Natural killer cell (primary cell): ENCODE data around the gene RD3L. TPM values are rescaled to one million over a fixed set of nuclear protein-coding genes. Genes with fewer than 3 reads are reported as not detected.

Experiments used
- ATAC-seq, 3 donors: fragments of 150-1000 bp in 2 of 3; fragments of 200-7000 bp in 1 of 3; cut with Tn5 transposase; 1 replicate in 1 of 3; 2 replicates in 2 of 3; pipeline ENCODE4 v1.10.0; 2021; ENCODE audit warnings: mild to moderate bottlenecking in 2 of 3, moderate library complexity in 2 of 3
- DNase-seq, 2 donors: peaks; one replicate each; pipeline versions ENCODE4 v3.0.0 to v3.0.0-alpha.2; 2013 to 2021; ENCODE audit warnings: mixed read lengths in 1 of 2
- H3K27ac ChIP-seq: one replicate; pipeline ENCODE4 v1.5.1; 2013; ENCODE audit warnings: mild to moderate bottlenecking, low read length
- H3K27me3 ChIP-seq: one replicate; pipeline ENCODE4 v1.6.1; 2013; ENCODE audit warnings: low read length; ENCODE audit not compliant: control insufficient read depth, insufficient read depth
- H3K36me3 ChIP-seq: one replicate; pipeline ENCODE4 v1.6.1; 2013; ENCODE audit warnings: low read length; ENCODE audit not compliant: control insufficient read depth, insufficient read depth
- H3K4me1 ChIP-seq: one replicate; pipeline ENCODE4 v1.6.1; 2013; ENCODE audit warnings: low read length; ENCODE audit not compliant: control insufficient read depth, insufficient read depth
- H3K4me3 ChIP-seq: one replicate; pipeline ENCODE4 v1.5.1; 2013; ENCODE audit warnings: low read length
- H3K9me3 ChIP-seq: one replicate; pipeline ENCODE4 v1.6.1; 2013; ENCODE audit warnings: low read length; ENCODE audit not compliant: control insufficient read depth, insufficient read depth
- H3K27ac Mint-ChIP-seq, 2 donors: one replicate each; pipeline ENCODE4 v1.8.0; 2022; ENCODE audit warnings: mild to moderate bottlenecking in 2 of 2, mixed read lengths in 2 of 2, moderate library complexity in 1 of 2
- H3K27me3 Mint-ChIP-seq, 2 donors: one replicate each; pipeline ENCODE4 v1.8.0; 2022; ENCODE audit warnings: low read depth in 2 of 2, mixed read lengths in 2 of 2
- H3K36me3 Mint-ChIP-seq: one replicate; pipeline ENCODE4 v1.8.0; 2022; ENCODE audit warnings: mixed read lengths
- H3K4me1 Mint-ChIP-seq, 2 donors: one replicate each; pipeline ENCODE4 v1.8.0; 2022; ENCODE audit warnings: mixed read lengths in 2 of 2
- H3K4me3 Mint-ChIP-seq: one replicate; pipeline ENCODE4 v1.8.0; 2022; ENCODE audit warnings: mild to moderate bottlenecking, moderate library complexity, mixed read lengths
- H3K9me3 Mint-ChIP-seq, 2 donors: one replicate each; pipeline ENCODE4 v1.8.0; 2022; ENCODE audit warnings: mixed read lengths in 2 of 2
- CTCF ChIP-seq: fragments of 200-600 bp; IDR thresholded peaks from one replicate; pipeline ENCODE4 v1.8.0; 2022; ENCODE audit warnings: antibody characterized with exemption
- WGBS: methylation state at CpG from one replicate; pipeline ENCODE4 v1.1.7; 2013; ENCODE audit warnings: missing lambda C conversion rate; ENCODE audit not compliant: insufficient coverage; 5-methylcytosine and 5-hydroxymethylcytosine counted together
- intact Hi-C: fragments of 100-400 bp; cut with micrococcal nuclease; formaldehyde crosslinking; loops from one replicate; pipeline ENCODE4 v1.14.2; 2022
- total RNA-seq, 4 donors: library from RNA; stranded (reverse); fragments of 120-200 nt in 1 of 4; gene quantifications; one replicate each; pipeline versions ENCODE4 v1.2.3 to v1.2.4, GENCODE V29; 2013 to 2022

The RD3L gene
- total RNA-seq, 3 donors from 2014 or later (not counting 1 experiment from before 2014, with no cell fraction given), result not detected

DNA sequence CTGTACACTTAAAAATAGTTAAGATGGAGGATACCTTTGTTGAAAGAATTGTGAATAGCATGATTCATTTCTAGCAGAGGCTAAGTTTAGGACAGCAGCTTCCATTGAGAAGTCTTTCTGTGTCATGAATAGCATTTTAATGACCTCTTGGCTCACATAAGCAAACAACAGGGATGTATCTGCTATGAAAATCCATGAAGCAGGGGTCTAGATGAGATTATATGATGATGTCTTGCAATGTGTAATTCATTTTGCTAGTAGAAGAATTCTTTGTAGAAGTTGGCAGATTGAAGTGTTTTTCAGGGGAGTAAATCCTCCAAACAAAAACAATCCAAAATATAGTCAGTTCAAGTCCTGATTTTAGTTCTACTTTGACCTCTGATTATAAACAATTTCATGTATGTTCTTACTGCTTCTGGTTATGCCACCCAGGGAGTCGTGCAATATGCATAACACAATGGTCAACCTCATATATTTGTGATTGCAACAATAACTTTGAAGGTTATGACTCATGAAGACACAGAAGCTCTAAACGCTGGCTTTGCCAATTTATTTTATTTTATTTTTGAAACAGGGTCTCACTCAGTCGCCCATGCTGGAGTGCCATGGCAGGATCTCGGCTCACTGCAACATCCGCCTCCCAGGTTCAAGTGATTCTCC is 6.9 kb upstream of the RD3L start:
- H3K36me3 ChIP-seq, result no peaks in the 10 kb centered on the region
- intact Hi-C loops, result no loop called here
- H3K36me3 Mint-ChIP-seq, result no peaks in the 10 kb centered on the region
- H3K27me3 Mint-ChIP-seq, result peaks cover 17 to 34% of the 10 kb centered on the region in 2 donors
- no peak overlapping the region for H3K27ac ChIP-seq
- H3K27ac Mint-ChIP-seq, result no peak overlapping the region
- H3K9me3 ChIP-seq, result no peaks in the 10 kb centered on the region
- no peak overlapping the region for H3K4me3 Mint-ChIP-seq
- no peaks in the 10 kb centered on the region for H3K4me1 ChIP-seq
- WGBS, result 80% methylated on average over 5 of the region's 5 CpGs
- DNase-seq (no peak), ATAC-seq (no peak)
- no peaks in the 10 kb centered on the region for H3K9me3 Mint-ChIP-seq
- H3K27me3 ChIP-seq, result peaks cover 5% of the 10 kb centered on the region
- H3K4me3 ChIP-seq, result no peak overlapping the region
- no peak for TF ChIP-seq CTCF
- H3K4me1 Mint-ChIP-seq, result no peaks in the 10 kb centered on the region

DNA sequence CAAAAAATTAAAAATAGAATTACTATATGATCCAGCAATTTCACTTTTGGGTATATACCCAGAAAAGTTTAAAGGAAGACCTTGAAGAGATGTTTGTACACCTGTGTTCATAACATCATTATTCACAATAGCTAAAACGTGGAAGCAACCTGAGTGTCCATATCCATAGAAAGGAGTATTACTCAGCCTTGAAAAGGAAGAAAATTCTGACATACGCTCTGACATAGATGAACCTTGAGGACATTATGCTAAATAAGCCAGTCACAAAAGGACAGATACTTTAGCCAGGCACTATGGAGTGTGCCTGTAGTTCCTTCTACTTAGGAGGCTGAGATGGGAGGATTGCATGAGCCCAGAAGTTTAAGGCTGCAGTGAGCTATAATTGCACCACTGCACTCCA is 6.1 kb upstream of the RD3L start:
- H3K4me1 ChIP-seq, result no peaks in the 10 kb centered on the region
- Mint-ChIP-seq H3K4me1 (no peaks in the 10 kb centered on the region), H3K36me3 (no peaks in the 10 kb centered on the region), H3K27ac (no peak overlapping the region), H3K27me3 (peaks cover 19 to 38% of the 10 kb centered on the region in 2 donors), H3K9me3 (no peaks in the 10 kb centered on the region), H3K4me3 (no peak overlapping the region)
- ATAC-seq (no peak), DNase-seq (no peak)
- 79% methylated on average over 2 of the region's 2 CpGs for WGBS
- no peaks in the 10 kb centered on the region for H3K36me3 ChIP-seq
- H3K4me3 ChIP-seq, result no peak overlapping the region
- H3K27me3 ChIP-seq, result peaks cover 5% of the 10 kb centered on the region
- H3K9me3 ChIP-seq, result no peaks in the 10 kb centered on the region
- TF ChIP-seq CTCF, result no peak
- intact Hi-C loops, result no loop called here
- no peak overlapping the region for H3K27ac ChIP-seq

- H3K27me3 Mint-ChIP-seq, result peaks cover 24 to 38% of the 10 kb centered on the region in 2 donors
- H3K27ac Mint-ChIP-seq, result no peak overlapping the region
- no peak overlapping the region for H3K27ac ChIP-seq
- H3K4me3 ChIP-seq, result no peak overlapping the region
- H3K9me3 Mint-ChIP-seq, result no peaks in the 10 kb centered on the region
- TF ChIP-seq CTCF, result no peak
- H3K4me3 Mint-ChIP-seq, result no peak overlapping the region
- H3K4me1 ChIP-seq, result no peaks in the 10 kb centered on the region
- no peaks in the 10 kb centered on the region for H3K4me1 Mint-ChIP-seq
- no peaks in the 10 kb centered on the region for H3K36me3 Mint-ChIP-seq
- DNase-seq, result no peak
- intact Hi-C loops, result no loop called here
- H3K36me3 ChIP-seq, result no peaks in the 10 kb centered on the region
- no peak for ATAC-seq
- no peaks in the 10 kb centered on the region for H3K9me3 ChIP-seq
- peaks cover 5% of the 10 kb centered on the region for H3K27me3 ChIP-seq
- 20% methylated on average over 1 of the region's 2 CpGs for WGBS
Observed at GRCh38 chr14:103946975-103947374, 4.6 kb upstream of the RD3L start.

- Histone ChIP-seq H3K4me3 (no peak overlapping the region), H3K4me1 (no peaks in the 10 kb centered on the region), H3K27me3 (peaks cover 8% of the 10 kb centered on the region), H3K36me3 (no peaks in the 10 kb centered on the region), H3K27ac (no peak overlapping the region), H3K9me3 (no peaks in the 10 kb centered on the region)
- Mint-ChIP-seq H3K9me3 (no peaks in the 10 kb centered on the region), H3K4me3 (no peak overlapping the region), H3K36me3 (no peaks in the 10 kb centered on the region), H3K4me1 (no peaks in the 10 kb centered on the region), H3K27ac (no peak overlapping the region), H3K27me3 (peaks cover 26 to 51% of the 10 kb centered on the region in 2 donors)
- intact Hi-C loops, result no loop called here
- DNase-seq (no peak), ATAC-seq (no peak)
- TF ChIP-seq CTCF, result no peak
- 68% methylated on average over 5 of the region's 5 CpGs for WGBS
Observed at GRCh38 chr14:103943673-103944072, 1.3 kb upstream of the RD3L start.
